Right atrium auricular region (tissue), 2 donors: Measurements from ENCODE around the gene ERVW-1. TPM values are rescaled to one million over a fixed set of nuclear protein-coding genes. Genes with fewer than 3 reads are reported as not detected.

Source experiments
- DNase-seq: peaks from one replicate; pipeline ENCODE4 v3.0.0-alpha.2; 2019; ENCODE audit warnings: low spot score
- H3K27ac ChIP-seq, 2 donors: fragments of 200-600 bp; sonication (generic); 1 replicate in 1 of 2; 2 replicates in 1 of 2; pipeline ENCODE4 v1.5.1; 2016 to 2019
- H3K27me3 ChIP-seq, 2 donors: fragments of 200-600 bp; sonication (generic); one replicate each; pipeline versions ENCODE4 v1.5.1 to v1.6.0; 2017 to 2019
- H3K36me3 ChIP-seq: fragments of 200-600 bp; sonication (generic); one replicate; pipeline ENCODE4 v1.5.1; 2016
- H3K4me1 ChIP-seq, 2 donors: fragments of 200-600 bp; sonication (generic); one replicate each; pipeline versions ENCODE4 v1.5.1 to v1.6.0; 2017 to 2019
- H3K4me3 ChIP-seq, 2 donors: fragments of 200-600 bp; sonication (generic); 1 replicate in 1 of 2; 2 replicates in 1 of 2; pipeline ENCODE4 v1.5.1; 2017 to 2019; ENCODE audit warnings: mild to moderate bottlenecking in 1 of 2, moderate library complexity in 1 of 2
- H3K9me3 ChIP-seq, 2 donors: fragments of 200-600 bp; sonication (generic); one replicate each; pipeline ENCODE4 v1.5.1; 2019
- CTCF ChIP-seq, 2 donors: fragments of 200-600 bp; sonication (generic); IDR thresholded peaks; one replicate each; pipeline ENCODE4 v1.5.1; 2019; ENCODE audit warnings: antibody characterized with exemption in 2 of 2
- total RNA-seq, 2 donors: library from RNA; depleted of rRNA; stranded (reverse); fragments of >200 nt; gene quantifications; one replicate each; pipeline ENCODE4 v1.1.0, GENCODE V29; 2016

Gene ERVW-1
- total RNA-seq, 2 donors from 2014 or later, result not detected

DNA sequence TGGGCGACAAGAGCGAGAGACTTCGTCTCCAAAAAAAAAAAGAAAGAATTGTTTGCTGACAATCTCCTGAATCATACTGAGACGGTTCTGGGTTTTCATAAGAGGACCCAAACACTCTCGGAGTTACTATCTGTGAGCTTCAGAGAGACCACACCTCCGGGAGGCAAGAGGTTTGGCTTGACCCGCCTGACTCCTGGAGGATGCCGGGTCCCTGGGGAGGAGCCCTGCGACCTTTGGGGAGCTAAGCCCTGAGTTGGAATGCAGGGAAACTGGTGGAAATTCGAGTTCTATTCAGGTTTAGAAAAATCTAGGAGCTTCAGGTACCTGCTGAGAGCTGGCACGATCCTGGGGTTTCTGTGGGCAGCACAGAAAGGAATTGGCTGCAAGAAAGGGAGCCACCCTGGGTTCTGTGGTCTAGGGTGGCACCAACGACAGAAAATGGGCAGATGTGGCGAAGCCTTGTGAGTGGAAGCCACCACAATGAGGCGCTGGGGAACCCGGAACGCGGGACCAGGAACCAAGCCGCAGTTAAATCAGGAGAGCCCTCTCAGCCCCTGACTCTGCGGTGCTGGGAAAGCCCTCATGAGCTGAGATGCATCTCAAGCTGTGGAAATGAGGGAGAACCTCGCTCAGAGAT lies 52.3 kb downstream of the ERVW-1 start:
- Histone ChIP-seq H3K36me3 (no peaks in the 10 kb centered on the region), H3K4me1 (peaks cover 0 to 4% of the 10 kb centered on the region in 2 donors), H3K27me3 (no peaks in the 10 kb centered on the region), H3K4me3 (no peak overlapping the region), H3K9me3 (no peaks in the 10 kb centered on the region), H3K27ac (no peak overlapping the region)
- no peak for DNase-seq
- no peak for TF ChIP-seq CTCF (IDR thresholded peaks at IDR 0.05)

DNA sequence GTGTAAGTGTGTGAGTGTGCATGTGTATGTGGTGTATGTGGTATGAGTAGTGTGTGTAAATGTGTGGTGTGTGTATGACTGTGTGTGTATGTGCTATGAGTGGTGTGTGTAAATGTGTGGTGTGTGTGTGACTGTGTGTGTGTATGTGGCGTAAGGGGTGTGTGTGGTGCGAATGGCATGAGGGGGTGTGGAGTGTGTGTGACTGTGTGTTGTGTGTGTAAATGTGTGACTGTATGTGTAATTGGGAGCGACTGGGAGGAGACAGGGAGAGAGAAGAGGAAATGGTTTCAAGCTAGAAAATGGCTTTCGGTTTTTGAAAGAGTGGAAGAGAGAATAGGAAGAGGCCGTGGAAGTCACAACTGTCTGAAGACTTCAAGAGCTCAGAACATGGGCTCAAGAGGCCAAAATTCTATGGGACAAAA lies 54.0 kb downstream of the ERVW-1 start:
- H3K27me3 ChIP-seq, result no peaks in the 10 kb centered on the region
- H3K36me3 ChIP-seq, result no peaks in the 10 kb centered on the region
- H3K4me3 ChIP-seq, result no peak overlapping the region
- H3K9me3 ChIP-seq, result no peaks in the 10 kb centered on the region
- no peak for DNase-seq
- no peak overlapping the region for H3K27ac ChIP-seq
- TF ChIP-seq CTCF (IDR thresholded peaks at IDR 0.05), result no peak
- peaks cover 0 to 4% of the 10 kb centered on the region in 2 donors for H3K4me1 ChIP-seq

DNA sequence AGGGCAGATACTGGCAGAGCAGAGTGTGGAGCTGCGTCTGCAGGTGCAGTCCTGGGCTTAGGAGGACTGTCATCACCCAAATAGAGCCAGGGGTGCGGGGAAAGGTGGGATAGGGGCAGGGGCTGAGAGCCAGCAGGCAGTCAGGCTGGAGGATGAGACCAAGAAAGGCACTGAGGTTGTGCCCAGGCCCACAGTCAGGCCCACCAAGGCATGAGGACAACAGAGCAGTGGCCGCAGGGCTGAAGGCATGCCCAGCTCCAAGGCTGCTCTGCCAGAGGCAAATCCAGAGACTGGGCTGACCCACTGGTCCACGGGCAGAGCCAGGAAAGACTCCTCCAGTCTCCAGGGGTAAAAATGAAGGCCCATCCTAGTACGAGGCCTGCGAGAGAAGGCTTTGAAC lies 54.8 kb downstream of the ERVW-1 start:
- no peaks in the 10 kb centered on the region for H3K9me3 ChIP-seq
- no peak overlapping the region for H3K27ac ChIP-seq
- H3K27me3 ChIP-seq, result no peaks in the 10 kb centered on the region
- no peaks in the 10 kb centered on the region for H3K36me3 ChIP-seq
- peaks cover 0 to 4% of the 10 kb centered on the region in 2 donors for H3K4me1 ChIP-seq
- DNase-seq, result no peak
- H3K4me3 ChIP-seq, result no peak overlapping the region
- TF ChIP-seq CTCF (IDR thresholded peaks at IDR 0.05), result no peak

DNA sequence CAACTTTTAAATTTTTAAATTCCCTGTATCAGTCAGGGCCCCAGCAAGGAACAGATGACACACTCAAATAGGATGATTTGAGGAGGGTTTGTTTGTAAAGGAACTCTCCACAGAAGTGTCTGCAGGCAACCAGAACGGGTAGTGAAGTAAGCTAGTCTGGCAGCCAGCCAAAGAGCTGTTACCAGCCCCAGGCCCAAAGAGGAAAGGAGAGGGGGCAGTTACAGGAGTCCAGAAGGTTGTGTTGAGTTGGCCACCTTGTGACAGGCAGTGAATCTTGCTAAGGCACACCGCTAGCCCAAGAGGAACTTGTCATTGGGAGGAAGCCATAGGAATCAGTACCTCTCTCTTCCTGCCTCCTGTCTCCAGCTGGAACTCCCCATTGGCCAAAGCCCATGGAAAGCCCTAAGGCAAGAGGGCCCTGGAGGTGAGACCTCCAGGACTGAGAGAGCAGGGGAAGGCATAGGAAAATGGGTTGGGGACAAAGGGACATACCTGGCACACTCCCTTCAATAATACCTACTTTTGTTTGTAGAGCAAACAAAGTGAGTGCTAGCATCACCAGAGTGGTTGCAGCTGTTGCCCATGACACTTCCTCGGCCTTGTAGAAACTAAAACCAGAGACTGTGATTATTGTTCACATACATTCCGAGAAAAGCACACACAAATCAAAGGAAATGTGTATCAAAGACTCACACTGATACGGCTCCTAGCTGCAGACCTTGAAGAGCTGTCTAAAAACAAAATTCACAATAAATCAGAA lies 55.9 kb downstream of the ERVW-1 start:
- H3K4me1 ChIP-seq, result peaks cover 0 to 4% of the 10 kb centered on the region in 2 donors
- H3K9me3 ChIP-seq, result no peaks in the 10 kb centered on the region
- no peak overlapping the region for H3K4me3 ChIP-seq
- no peak for DNase-seq
- TF ChIP-seq CTCF (IDR thresholded peaks at IDR 0.05), result no peak
- H3K27ac ChIP-seq, result no peak overlapping the region
- no peaks in the 10 kb centered on the region for H3K36me3 ChIP-seq
- H3K27me3 ChIP-seq, result no peaks in the 10 kb centered on the region

Other genes with a start within 250 kb of the ERVW-1 start
- gene KRIT1, start 232.0 kb downstream of the ERVW-1 start, total RNA-seq, result 10 to 100 TPM; 35.2 to 56.4 TPM
- 10 to 100 TPM; 25.0 to 32.7 TPM for gene ANKIB1, start 232.0 kb downstream of the ERVW-1 start, total RNA-seq
- gene GATAD1, start 30.5 kb downstream of the ERVW-1 start, total RNA-seq, result 10 to 100 TPM; 12.4 to 15.4 TPM
- gene PEX1, start 50.6 kb upstream of the ERVW-1 start, total RNA-seq, result 10 to 100 TPM; 11.3 to 15.4 TPM
- gene RBM48, start 50.8 kb upstream of the ERVW-1 start, total RNA-seq, result 1 to 10 TPM; 7.3 to 8.9 TPM
- 10 to 100 TPM in 1 of 2 donors, 1 to 10 TPM in 1; 9.6 to 11.8 TPM for gene FAM133B, start 112.4 kb upstream of the ERVW-1 start, total RNA-seq